ENCODE data around the gene INPPL1.
"Not testable (repeated sequence)": the region's sequence is repeated elsewhere in the genome, so short reads cannot be mapped to it uniquely, and the experiment has no call there.

INPPL1 gene, protein sequence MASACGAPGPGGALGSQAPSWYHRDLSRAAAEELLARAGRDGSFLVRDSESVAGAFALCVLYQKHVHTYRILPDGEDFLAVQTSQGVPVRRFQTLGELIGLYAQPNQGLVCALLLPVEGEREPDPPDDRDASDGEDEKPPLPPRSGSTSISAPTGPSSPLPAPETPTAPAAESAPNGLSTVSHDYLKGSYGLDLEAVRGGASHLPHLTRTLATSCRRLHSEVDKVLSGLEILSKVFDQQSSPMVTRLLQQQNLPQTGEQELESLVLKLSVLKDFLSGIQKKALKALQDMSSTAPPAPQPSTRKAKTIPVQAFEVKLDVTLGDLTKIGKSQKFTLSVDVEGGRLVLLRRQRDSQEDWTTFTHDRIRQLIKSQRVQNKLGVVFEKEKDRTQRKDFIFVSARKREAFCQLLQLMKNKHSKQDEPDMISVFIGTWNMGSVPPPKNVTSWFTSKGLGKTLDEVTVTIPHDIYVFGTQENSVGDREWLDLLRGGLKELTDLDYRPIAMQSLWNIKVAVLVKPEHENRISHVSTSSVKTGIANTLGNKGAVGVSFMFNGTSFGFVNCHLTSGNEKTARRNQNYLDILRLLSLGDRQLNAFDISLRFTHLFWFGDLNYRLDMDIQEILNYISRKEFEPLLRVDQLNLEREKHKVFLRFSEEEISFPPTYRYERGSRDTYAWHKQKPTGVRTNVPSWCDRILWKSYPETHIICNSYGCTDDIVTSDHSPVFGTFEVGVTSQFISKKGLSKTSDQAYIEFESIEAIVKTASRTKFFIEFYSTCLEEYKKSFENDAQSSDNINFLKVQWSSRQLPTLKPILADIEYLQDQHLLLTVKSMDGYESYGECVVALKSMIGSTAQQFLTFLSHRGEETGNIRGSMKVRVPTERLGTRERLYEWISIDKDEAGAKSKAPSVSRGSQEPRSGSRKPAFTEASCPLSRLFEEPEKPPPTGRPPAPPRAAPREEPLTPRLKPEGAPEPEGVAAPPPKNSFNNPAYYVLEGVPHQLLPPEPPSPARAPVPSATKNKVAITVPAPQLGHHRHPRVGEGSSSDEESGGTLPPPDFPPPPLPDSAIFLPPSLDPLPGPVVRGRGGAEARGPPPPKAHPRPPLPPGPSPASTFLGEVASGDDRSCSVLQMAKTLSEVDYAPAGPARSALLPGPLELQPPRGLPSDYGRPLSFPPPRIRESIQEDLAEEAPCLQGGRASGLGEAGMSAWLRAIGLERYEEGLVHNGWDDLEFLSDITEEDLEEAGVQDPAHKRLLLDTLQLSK

DNA sequence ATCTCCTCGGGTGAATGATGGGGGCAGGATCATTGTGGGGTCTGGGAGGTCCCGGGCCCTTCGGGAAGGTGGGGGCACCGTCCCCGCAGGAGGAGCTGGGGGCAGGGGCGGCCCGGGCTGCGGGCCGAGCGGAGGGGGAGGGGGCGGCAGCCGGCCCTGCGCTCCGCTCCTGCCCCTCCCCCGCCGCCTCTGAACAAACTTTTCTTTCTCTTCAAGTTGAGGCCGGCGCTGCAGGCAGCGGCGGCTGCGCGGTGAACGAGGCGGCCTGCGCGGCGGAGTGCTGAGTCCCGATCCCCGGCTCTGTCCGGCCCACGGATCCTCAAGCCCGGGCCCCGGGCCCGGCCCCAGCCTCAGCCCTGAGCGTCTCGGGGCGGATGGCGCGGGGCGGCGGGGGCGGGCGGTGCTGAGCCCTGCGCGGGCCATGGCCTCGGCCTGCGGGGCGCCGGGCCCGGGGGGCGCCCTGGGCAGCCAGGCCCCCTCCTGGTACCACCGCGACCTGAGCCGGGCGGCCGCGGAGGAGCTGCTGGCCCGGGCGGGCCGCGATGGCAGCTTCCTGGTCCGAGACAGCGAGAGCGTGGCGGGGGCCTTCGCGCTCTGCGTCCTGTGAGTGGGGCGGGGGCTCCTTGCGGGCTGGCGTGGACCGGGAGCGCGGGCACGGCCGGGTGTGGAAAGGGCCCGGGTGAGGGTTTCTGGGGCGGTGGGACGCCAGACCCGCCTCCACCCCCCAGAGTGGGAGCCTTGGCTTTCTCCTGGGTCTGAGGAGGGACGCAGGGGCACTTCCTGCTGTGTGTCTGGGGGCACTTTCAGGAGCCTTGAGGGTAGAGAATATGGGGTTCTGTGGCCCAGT, at the start of gene INPPL1:
TSS of gene INPPL1 (plus strand) at position 204 of the 847 bp plus-strand sequence. CDS start at position 422, 218 bp downstream.
- peak; percentile 57 for DNase-seq (ENCODE audit: low spot score)

DNA sequence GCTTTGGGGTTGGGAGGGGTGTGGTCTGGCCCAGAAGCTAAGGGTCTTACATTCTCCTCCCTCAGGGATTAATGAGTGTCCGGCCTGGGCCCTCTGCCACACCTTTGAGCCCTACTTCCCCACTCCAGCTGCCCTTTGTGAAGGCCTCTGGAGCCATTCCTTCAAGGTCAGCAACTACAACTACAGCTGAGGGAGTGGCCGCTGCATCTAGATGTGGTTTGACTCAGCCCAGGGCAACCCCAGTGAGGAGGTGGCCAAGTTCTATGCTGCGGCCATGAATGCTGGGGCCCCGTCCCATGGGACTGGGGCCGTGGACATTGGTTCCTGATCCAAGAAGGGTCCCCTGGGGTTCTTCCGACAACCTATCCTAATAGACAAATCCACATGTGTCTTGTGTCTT, 46.9 kb upstream of the INPPL1 start:
- DNase-seq (ENCODE audit: low spot score) = no peak

DNA sequence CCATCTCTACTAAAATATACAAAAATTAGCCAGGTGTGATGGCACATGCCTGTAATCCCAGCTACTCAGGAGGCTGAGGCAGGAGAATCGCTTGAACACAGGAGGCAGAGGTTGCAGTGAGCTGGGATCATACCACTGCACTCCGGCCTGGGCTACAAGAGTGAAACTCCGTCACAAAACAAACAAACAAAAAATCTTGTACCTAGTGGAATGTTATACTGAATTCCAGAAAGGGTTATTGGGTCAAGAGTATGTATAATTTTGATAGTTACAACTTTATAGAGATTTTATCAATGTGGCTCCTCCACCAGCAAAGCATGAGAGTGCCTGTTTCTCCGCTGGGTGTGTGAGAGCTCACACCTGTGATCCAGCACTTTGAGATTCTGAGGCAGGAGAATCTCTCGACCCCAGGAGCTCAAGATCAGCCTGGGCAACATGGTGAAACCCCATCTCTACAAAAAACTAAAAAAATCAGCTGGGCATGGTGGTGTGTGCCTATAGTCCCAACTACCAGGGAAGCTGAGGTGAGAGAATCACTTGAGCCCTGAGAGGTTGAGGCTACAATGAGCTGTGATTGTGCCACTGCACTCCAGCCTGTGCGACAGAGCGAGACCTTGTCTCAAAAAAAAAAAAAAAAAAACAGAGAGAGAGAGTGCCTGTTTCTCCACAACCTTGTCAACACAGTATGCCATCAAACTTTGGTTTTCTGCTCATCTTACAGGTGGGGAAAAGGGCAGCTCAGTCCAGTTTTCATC, 45.3 kb upstream of the INPPL1 start:
- no peak for DNase-seq (ENCODE audit: low spot score)

DNA sequence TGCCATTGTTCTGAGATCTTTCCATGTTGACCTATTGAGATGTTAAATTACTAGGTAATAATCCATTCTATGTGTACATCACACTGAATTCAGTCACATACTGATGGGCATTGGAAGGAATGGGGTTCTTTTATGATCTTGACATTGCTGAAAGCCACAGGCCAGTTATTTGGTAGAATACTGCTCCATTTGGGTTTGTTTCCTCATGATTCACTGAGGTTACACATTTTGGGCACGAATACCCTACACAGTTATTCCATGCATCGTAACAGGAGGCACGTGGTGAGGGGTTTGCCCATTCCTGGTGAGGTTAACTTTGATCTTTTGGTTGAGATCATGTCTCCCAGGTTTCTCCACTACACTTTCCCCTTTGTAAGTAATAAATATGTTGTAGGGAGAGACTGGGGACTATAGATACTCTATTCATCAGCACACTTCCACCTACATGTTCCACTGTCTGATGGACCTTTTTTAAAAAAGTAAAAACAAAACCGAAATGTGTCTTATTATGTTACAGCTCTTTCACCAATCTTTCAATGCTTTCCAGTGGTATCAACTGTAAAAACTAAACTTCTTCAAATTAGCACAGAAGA, 44.7 kb upstream of the INPPL1 start:
- DNase-seq (ENCODE audit: low spot score) = no peak

DNA sequence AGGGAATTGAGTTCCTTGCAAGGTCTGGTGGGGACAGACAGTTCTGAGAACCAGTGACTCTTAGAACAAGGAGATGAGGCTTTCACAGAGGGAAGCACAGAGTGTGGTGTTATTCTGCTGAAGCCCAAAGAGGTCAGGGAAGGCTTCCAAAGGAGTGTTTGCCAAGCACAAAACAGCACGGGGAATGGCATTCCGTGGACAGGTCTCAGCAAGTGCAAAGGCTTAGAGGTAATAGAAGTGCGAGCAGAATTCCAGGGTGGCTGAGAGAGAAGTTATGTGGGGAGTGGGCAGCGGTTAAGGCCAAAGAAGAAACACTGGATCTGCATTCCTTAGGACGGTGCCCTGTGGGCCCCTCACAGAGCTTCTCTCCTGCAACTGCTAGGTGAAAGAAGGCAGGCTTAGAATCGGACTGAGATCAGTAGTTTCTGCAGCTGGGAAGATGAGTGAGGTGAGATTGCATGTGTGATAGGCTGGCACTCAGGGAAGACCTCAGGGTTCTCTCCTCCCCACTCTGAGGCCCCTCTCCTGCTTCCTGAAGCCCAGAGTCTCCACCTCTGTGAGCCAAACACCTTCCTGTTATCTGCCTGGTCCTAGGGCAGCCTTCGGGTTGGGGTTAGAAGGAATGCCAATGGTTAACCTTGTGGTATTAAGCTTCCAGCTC, 43.5 kb upstream of the INPPL1 start:
- DNase-seq (ENCODE audit: low spot score) = not testable (repeated sequence)

DNA sequence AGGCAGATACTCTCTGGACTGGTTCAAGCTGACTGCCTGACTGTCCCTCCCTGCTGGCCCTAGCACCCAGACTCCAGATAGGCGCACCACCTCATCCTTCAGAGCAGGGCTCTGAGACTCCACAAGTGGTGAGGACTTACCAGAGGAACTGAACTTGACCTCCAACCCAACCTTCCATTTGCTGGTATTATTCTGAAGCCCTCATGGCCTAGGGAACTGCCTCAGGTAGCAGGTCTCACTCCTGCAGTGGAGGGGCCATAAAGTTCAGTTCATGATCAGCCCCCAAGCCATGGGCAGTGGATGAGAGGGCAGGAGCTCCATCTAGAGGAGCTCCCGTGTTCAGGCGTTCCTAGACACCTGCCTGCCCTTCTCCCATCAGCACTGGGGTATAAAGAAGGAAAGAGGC, 43.0 kb upstream of the INPPL1 start:
- not testable (repeated sequence) for DNase-seq (ENCODE audit: low spot score)

DNA sequence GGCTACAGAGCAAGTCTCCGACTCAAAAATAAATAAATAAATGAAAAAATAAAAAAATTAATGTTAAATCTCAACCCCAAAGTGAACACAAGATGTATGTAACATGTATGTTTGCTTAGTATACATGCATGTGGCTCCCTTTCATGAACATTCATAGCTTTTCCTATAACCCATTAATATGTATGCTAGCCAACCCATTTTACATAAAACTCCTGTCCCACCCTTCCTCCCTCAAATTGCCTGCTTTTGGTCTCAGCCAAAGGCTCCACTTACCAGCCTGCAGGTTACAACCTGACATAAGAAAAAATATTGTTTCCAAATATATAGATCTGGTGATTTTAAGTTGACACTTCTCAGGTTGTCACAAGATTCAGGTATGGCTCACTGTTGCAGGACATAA, 36.3 kb upstream of the INPPL1 start:
- no peak for DNase-seq (ENCODE audit: low spot score)

DNA sequence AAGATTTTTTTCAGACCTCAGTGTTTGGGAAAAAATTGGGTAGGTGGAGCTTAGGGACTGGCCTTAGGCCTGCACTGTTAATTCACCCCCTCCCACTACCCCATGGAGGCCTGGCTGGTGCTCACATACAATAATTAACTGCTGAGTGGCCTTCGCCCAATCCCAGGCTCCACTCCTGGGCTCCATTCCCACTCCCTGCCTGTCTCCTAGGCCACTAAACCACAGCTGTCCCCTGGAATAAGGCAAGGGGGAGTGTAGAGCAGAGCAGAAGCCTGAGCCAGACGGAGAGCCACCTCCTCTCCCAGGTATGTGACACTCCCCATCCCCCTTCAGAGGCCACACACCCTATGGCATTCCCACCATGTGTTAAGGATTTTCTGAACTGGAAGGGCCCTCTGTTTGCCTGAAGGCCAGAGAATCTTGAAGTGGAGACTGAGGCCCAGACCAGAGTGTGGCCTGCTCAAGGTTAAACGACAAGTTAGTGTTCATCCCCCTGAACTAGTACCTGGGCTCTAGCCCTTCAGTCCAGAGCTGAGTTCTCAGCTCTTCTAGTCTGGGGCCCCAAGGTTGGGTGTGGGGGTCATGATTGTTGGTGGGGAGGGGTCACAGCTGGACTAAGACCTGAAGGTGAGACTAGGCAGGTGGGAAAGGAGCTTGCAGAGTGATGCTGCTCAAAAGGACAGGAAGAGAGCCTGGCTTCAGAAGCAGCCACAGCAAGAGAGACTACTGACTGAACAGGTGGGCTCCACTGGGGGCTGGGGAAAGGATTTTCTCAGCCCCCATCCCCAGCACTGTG, 34.9 kb upstream of the INPPL1 start:
- DNase-seq (ENCODE audit: low spot score) = no peak

DNA sequence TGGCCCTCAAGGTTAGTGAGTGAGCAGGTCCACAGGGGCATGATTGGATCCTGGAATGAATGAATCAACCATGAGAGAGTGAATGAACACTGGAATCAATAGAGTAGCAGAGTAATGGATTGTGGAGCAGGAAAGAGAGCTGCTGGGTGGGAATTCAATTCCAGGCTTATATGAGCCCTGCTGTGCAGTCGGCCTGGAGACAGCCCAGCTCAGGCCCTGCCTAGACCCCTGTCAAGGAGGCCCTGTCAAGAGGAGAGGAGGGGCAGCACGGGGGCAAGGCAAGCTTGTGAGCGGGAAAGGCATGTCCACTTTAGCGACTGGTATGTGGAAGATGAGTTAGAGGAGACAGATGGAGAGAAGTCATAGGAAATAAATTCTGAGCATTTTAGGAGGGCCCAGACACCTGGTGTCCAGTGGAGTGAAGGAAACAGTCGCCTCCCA, 33.9 kb upstream of the INPPL1 start:
- no peak for DNase-seq (ENCODE audit: low spot score)

DNA sequence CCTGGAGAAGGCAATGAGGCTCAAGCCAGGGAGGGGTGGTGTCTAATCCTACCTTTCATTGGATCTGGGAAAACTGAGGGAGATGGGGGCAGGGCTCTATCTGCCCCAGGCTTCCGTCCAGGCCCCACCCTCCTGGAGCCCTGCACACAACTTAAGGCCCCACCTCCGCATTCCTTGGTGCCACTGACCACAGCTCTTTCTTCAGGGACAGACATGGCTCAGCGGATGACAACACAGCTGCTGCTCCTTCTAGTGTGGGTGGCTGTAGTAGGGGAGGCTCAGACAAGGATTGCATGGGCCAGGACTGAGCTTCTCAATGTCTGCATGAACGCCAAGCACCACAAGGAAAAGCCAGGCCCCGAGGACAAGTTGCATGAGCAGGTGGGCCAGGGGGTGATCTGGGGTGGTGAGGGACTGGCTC, 32.6 kb upstream of the INPPL1 start, which contains the start of gene FOLR1:
TSS of gene FOLR1 (plus strand) at position 180 of the 421 bp plus-strand sequence. CDS start at position 214, 34 bp downstream.
- DNase-seq (ENCODE audit: low spot score) = no peak

DNA sequence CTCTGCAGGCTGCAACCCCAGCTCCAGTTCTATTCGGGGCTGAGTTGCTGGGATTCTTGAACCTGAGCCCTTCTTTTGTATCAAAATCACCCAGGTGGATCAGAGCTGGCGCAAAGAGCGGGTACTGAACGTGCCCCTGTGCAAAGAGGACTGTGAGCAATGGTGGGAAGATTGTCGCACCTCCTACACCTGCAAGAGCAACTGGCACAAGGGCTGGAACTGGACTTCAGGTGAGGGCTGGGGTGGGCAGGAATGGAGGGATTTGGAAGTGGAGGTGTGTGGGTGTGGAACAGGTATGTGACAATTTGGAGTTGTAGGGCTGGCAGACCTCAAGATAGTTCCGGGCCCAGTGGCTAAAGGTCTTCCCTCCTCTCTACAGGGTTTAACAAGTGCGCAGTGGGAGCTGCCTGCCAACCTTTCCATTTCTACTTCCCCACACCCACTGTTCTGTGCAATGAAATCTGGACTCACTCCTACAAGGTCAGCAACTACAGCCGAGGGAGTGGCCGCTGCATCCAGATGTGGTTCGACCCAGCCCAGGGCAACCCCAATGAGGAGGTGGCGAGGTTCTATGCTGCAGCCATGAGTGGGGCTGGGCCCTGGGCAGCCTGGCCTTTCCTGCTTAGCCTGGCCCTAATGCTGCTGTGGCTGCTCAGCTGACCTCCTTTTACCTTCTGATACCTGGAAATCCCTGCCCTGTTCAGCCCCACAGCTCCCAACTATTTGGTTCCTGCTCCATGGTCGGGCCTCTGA, 28.9 kb upstream of the INPPL1 start:
- DNase-seq (ENCODE audit: low spot score) = no peak

DNA sequence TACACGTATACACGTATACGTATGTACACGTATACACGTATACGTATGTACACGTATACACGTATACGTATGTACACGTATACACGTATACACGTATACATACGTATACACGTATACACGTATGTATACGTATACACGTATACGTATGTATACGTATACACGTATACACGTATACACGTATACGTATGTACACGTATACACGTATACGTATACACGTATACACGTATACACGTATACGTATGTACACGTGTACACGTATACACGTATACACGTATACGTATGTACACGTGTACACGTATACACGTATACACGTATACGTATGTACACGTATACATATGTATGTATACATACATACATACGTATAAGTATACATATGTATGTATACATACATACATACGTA, 23.1 kb upstream of the INPPL1 start:
- not testable (repeated sequence) for DNase-seq (ENCODE audit: low spot score)

DNA sequence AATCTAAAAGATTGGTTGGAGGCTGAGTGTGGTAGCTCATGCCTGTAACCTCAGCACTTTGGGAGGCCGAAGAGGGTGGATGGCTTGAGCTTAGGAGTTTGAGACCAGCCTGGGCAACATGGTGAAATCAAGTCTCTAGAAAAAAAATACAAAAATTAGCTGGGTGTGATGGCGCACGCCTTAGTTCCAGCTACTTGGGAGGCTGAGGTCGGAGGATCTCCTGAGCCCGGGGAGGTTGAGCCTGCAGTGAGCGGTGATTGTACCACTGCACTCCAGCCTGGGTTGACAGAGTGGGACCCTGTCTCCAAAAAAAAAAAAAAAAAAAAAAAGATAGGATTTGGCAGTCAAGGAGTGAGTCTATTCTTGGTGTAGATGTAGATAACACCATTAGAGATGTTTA, 22.0 kb upstream of the INPPL1 start:
- DNase-seq (ENCODE audit: low spot score) = no peak

DNA sequence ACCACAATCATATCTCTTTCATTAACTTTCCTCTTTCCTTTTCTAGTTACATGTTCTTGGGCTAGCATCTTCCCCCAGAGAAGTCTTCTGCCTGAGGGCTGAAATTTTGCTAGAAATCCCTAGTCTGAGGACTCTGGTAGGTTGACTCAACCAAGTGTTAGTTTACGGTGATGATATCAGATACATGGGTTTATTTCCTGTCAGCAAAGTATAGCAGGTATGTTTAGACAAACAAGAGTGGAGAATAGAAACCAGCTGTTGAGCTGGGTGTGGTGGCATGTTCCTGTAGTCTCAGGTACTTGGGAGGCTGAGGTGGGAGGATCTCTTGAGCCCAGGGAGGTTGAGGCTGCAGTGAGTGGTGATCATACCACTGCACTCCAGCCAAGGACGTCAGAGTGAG, 21.4 kb upstream of the INPPL1 start:
- no peak for DNase-seq (ENCODE audit: low spot score)

DNA sequence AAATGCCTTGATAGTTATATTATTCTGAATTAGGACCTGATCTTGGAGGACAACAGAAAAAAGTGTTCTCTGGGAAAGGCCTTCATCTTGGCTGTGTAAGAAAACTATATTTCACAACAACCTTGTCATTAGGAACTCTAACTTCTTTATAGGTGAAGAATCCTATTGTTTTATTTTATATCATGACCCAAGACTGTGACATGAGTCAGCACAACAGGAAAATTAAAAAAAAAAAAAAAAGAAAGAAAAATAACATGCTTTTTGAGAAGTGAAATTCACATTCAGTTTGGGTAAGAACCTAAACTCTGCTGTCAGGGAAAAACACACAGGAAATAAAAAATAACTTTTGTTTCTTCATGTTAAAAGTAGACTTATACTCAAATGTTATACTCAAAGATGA, 19.7 kb upstream of the INPPL1 start:
- no peak for DNase-seq (ENCODE audit: low spot score)

DNA sequence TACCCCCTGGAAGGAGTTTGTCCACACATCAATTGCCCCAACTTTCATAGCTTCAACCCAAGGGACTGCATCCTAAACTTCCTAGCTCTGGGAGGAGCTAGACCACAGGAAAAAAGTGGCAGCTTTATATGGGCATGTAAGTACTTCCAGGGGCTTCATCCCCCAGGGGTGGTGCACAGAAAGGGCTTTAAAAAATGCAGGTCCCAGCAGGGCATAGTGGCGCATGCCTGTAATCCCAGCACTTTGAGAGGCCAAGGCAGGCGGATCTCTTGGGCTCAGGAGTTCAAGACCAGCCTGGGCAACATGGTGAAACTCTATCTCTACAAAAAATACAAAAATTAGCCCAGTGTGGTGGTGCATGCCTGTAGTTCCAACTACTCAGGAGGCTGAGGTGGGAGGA, 17.8 kb upstream of the INPPL1 start:
- not testable (repeated sequence) for DNase-seq (ENCODE audit: low spot score)

DNA sequence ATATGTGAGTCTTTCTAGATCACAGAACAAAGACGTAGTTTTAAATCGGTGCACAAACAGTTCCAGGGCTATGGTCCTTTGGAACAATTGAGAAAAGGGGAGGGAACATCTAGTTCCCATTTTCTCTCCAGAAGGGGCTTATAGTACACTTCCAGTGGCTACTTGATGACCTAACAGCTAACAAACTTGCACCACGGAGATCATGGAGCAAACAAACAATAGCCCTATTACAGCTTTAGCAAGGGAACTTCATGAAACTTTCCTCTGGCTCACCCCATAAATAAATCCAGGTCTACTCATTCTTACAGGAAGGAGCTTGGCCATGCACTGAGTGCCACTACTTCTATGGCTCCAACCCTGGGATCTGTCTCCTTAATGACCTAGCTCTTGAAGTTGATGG, 16.3 kb upstream of the INPPL1 start:
- DNase-seq (ENCODE audit: low spot score) = no peak

DNA sequence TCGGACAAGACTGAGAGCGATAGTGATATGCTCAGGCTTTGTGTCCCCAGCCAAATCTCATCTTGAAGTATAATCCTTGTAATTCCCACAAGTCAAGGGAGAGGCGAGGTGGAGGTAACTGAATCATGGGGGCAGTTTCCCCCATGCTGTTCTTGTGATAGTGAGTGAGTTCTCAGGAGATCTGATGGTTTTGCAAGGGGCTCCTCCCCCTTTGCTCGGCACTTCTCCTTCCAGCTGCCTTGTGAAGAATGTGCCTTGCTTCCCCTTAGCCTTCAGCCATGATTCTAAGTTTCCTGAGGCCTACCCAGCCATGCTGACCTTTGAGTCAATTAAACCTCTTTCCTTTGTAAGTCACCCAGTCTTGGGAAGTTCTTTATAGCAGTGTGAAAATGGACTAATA, 15.5 kb upstream of the INPPL1 start:
- no peak for DNase-seq (ENCODE audit: low spot score)
